ENCODE data around the gene SLC2A5.

GRCh38 chr1:9106286-9106685 lies 36.9 kb upstream of the SLC2A5 start:
- TF ChIP-seq CTCF (IDR thresholded peaks at IDR 0.05), result no peak
- TF ChIP-seq POLR2A (IDR thresholded peaks at IDR 0.05), result no peak

All from Peyer's patch (tissue), 4 donors.